SIG-M5 (cell line): ENCODE results near the gene MKRN2OS.
"Not testable (repeated sequence)": the region's sequence is repeated elsewhere in the genome, so short reads cannot be mapped to it uniquely, and the experiment has no call there.

Source experiments
- DNase-seq: peaks from one replicate; lab custom pipeline; 2025; lab: John Stamatoyannopoulos, UW

The MKRN2OS gene

DNA sequence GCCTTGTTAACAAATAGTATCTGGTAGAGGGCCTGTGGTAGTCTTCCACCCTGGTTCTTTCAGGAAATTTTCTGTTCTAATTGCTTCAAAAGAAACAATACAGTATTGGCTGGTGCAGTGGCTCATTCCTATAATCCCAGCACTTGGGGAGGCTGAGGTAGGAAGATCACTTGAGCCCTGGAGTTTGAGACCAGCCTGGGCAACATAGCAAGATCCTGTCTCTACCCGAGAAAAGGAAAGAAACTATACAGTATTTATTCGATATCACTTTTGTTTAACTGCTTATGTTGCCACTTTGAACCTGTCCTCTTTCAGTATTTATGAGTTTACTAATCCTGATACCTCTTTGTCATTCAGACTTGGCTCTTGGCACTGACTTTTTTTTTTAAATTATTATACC lies 16.1 kb upstream of the MKRN2OS start:
- DNase-seq: no peak

GRCh38 chr3:12560505-12561190 lies 15.3 kb upstream of the MKRN2OS start:
- DNase-seq: peak; percentile 48

DNA sequence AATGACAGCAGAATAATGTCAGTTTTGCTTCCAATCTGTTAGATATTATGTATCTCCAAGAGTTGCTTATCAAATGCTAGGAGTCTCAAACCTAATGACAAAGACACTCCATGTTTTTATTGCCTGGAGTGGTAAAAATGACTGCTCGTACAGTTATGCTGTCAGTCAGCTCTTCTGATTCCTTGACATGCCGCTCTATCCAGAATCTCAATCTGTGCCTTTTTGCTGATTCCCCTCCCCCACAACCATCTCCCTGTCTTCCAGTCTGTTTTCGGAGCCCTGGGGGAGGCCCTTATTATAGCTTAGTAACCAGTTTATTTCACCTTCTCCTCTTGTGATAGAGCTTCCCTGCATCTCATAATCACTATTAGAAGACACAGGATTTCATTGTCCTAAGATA lies 14.2 kb upstream of the MKRN2OS start:
- DNase-seq: no peak

GRCh38 chr3:12558706-12559105 lies 13.4 kb upstream of the MKRN2OS start:
- no peak for DNase-seq

- no peak for DNase-seq
These were observed 12.3 kb upstream of the MKRN2OS start for GRCh38 chr3:12557473-12558100.

DNA sequence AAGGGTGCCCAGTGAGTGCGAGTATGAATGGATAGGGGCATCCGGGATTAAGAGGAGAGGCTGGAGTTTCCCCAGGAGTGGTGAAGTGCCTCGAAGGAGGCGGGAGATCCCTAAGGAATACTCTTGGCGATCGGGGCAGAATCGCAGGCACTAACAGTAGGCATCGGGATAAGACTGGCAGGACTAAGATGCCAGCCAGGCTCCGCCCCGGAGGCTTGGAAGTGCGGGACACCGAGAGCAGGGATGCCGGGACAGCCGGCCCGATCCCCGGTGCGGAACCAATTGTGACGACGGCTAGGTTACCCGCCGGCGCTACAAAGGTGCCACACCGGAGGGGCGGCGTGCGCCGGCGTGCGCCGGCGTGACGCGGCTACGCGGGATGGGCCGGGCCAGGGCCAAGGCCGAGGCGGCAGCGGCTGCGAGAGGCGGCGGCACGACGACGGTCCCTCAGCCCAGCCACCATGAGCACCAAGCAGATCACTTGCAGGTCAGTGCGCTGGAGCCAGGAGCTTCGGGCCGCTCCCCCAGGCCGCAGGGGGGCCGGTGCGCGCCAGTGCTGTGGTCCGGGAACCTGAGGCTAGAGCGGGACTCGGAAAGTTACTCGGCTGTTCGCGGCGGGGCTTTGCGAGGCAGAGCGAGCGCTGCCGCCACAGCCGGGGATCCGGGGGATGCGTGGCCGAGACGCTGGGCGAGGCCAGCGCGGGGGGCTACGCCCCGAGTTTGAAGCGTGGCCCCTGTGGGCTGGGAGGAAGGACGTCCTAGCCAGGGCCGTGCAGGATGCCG lies 11.6 kb upstream of the MKRN2OS start, which contains the start of gene MKRN2:
TSS of gene MKRN2 (plus strand) at position 398 of the 783 bp plus-strand sequence. CDS start at position 462, 64 bp downstream.
- DNase-seq: peak; percentile 12

DNA sequence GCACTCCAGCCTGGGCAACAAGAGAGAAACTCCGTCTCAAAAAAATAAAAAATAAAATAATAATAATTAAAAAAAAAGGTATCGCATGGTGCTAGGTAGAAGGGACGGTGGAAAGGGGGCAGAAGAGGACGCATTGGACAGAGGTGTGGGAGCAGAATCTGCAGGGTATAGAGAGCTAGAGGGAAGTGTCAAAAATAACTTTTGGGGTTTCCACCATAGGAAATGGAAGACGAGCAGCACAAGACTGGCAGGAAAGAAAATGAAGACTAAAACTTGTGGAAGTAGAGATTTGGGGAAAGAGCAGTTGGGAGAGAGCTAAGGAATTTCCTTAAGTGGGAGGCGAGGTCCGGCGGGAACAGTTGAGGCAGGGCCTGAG lies 11.0 kb upstream of the MKRN2OS start:
- no peak for DNase-seq

DNA sequence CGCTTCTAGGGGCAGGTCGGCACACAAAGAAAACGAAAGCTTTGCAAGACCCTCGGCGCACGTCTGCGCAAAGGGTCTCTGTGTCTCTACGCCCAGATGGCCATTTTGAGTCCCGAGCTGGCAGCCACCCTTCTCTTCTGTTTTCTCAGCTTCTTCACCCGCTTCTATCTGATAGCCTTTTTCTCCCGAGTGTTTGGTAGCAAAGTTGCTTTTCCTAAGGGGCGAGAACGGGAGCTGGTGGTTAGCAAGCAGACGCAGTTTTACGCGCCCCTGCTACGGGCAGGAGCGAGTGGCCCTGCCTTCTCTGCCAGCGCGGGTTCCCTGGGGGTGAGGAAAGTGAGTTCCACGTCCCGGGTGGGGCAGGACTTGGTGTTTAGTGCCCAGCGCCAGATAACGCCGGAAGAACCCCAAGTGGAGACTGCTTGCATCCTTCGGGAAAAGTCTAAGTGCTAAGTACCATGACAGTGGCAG lies 8.7 kb upstream of the MKRN2OS start:
- no peak for DNase-seq

DNA sequence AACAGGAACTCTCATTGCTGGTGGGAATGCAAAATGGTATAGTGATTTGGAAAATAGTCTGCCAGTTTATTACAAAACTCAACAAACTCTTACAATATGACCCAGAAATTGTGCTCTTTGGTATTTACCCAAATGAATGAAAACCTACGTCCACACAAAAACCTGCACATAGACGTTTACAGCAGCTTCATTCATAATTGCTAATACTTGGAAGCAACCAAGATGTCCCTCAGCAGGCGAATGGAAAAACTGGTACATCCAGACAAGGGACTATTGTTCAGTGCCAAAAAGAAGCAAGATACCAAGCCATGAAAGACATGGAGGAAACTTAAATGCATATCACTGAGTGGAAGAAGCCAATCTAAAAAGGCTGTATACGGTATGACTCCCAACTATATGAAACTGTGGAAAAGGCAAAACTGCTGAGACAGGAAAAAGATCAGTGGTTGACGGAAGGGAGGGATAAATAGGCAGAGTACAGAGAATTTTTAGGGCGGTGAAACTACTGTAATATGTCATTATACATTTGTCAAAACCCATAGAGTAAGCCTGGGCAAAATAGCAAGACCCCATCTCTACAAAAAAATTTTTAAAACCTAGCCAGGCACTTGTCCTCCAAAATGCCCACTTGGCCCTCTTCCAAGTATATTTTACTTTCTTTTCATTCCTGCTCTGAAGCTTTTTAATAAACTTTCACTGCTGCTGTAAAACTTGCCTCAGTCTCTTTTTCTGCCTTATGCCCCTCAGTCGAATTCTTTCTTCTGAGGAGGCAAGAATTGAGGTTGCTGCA lies 4.9 kb upstream of the MKRN2OS start:
- DNase-seq: no peak

DNA sequence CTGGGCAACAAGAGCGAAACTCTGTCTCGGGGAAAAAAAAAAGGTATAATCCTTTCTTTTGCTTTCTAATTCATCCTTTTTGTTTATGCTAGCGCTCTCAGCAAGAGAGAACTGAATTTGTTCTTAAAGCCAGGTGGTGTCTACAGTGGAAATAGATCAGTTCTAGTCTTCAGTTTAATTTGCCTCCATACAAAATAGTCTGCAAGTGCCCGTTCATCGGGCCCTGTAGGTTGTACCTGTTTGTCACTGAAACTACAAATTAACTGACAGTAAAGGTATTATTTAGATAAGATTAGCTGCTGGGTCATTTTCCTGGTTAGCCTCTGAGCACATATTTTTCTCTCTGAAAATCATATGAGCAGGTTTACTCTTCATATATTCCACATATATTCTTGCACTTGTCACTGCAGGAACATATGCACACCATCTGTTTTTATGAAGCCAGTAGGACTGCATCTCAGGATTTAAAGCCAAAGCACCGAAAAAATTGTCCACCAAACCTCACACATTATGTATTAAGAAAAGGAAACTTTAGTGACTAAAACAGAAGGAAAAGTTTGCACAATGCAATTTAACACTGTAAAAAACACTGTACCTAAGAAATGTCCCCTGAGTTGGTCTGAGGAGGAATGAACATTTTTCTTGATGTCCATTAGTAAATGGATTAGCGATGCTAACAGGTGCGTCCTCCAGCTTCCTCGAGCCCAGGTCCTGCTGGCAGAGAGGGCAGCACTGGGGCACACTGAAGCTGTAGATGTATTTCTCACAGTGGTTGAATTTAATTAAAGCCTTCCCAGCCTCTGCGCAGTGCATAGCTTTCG lies 437 bp downstream of the MKRN2OS start:
- no peak for DNase-seq

DNA sequence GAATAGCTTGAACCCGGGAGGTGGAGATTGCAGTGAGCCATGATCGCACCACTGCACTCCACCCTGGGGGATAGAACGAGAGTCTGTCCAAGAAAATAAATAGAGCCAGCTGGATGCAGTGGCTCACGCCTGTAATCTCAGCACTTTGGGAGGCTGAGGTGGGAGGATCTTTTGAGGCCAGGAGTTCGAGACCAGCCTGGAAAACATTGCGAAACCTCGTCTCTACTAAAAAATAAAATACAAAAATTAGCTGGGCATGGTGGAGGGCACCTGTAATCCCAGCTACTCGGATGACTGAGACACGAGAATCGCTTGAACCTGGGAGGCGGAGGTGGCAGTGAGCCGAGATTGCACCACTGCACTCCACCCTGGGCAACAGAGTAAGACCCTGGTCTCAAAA lies 1.8 kb downstream of the MKRN2OS start:
- not testable (repeated sequence) for DNase-seq

- no peak for DNase-seq
These were observed 3.7 kb downstream of the MKRN2OS start for GRCh38 chr3:12541625-12542024.

GRCh38 chr3:12536423-12536822 lies 8.9 kb downstream of the MKRN2OS start:
- DNase-seq: no peak

- no peak for DNase-seq
These were observed 13.1 kb downstream of the MKRN2OS start for GRCh38 chr3:12532182-12532581.

DNA sequence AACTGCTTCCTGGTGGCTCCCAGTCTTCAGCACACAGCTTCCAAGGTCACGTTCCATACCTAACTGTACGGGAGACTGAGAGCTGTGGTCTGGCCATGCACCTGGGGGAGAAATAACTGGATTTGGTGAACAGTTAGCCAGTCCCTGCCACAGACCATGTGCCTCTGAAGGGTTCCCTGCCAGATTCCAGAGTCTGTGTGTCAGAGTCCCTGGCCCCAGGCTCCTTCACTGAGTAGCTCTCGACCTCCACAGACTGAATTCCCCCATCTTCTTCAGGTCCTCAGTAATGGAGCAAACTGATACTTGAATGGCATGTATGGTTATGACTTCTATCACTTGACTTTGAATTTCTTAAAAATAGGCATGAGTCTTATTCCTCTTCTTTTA lies 17.5 kb downstream of the MKRN2OS start:
- DNase-seq: no peak

DNA sequence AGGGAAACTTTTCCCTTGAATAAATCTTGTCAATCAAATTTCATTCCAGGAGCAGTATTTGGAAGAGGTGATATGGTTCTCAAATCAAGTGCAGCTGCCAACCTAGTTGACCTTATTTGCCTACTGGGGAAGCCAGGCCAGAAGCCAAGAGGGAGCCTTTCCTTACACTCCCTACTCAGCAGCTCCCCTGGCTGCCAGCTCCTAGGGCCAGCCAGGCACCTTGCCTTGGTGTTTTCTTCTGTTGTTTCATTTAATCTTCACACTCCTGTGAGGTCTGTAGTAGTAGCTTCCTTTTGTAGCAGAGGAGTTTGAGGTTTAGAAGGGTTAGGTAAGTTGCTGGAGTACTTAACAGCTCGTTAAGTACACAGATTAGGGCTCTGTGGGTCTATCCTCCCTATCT lies 22.6 kb downstream of the MKRN2OS start:
- no peak for DNase-seq

GRCh38 chr3:12521010-12521409 lies 24.3 kb downstream of the MKRN2OS start:
- no peak for DNase-seq

GRCh38 chr3:12518261-12519028 lies 26.9 kb downstream of the MKRN2OS start:
- DNase-seq: no peak

GRCh38 chr3:12516873-12517272 lies 28.4 kb downstream of the MKRN2OS start:
- DNase-seq: no peak

DNA sequence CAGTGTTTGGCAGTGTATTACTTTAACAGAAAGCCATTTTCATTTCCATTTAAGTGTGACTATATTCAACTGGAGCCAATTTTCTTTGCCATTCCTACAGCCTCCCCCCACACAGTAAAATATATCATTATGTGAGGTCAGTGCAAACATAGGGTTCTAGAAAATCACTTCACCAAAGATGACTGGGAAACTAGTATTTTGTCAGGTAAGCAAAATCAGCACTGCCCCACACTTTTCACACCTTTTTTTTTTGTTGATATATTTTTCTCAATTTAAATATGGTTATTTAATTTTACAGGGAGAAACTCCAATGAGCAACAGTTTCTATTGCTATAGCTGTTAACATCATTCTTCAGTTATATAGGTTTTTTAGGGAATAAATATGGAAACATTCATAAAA lies 29.7 kb downstream of the MKRN2OS start:
- DNase-seq: no peak
